SK-N-SH (cell line): ENCODE measurements around the gene MLST8. TPM values are rescaled to one million over a fixed set of nuclear protein-coding genes. Genes with fewer than 3 reads are reported as not detected.

Experiments used
- CTCF ChIA-PET: fragments of 300-600, 350-600 bp; formaldehyde crosslinking; extraction: SDS; loops from one replicate; lab custom pipeline; 2021; lab: Yijun Ruan, JAX
- POLR2A ChIA-PET: fragments of 350-600 bp; sonication (Branson Sonifier 250); formaldehyde crosslinking; extraction: SDS; loops from one replicate; lab custom pipeline; 2020; ENCODE audit warnings: antibody characterized with exemption, inconsistent platforms; lab: Yijun Ruan, JAX
- DNase-seq: peaks from one replicate; pipeline ENCODE4 v3.0.0; 2012
- H2AFZ ChIP-seq: fragments of 200-600 bp; sonication (generic); 2 replicates; pipeline ENCODE4 v1.8.1; 2016; ENCODE audit warnings: antibody characterized with exemption, mild to moderate bottlenecking, low read depth
- H3F3A ChIP-seq: fragments of 200-600 bp; sonication (generic); replicated peaks from 2 replicates; pipeline ENCODE3; 2016; ENCODE audit warnings: antibody characterized with exemption, mild to moderate bottlenecking; ENCODE audit not compliant: insufficient read depth
- H3K27ac ChIP-seq, 2 experiments: fragments of 200-500 bp in 1 of 2; fragments of 200-600 bp in 1 of 2; sonication (Bioruptor generic) in 1 of 2; sonication (generic), shearing (Covaris generic) in 1 of 2; 2 replicates each; pipeline versions ENCODE4 v1.5.1 to v1.6.1; 2014 to 2016; ENCODE audit warnings: low read depth in 2 of 2, inconsistent platforms in 1 of 2, low read length in 1 of 2, mild to moderate bottlenecking in 1 of 2, mixed read lengths in 1 of 2
- H3K27me3 ChIP-seq: fragments of 200-600 bp; sonication (generic), shearing (Covaris generic); 2 replicates; pipeline ENCODE4 v1.6.1; 2016; ENCODE audit warnings: mixed run types; ENCODE audit not compliant: insufficient read depth
- H3K36me3 ChIP-seq, 2 experiments: fragments of 200-500 bp in 1 of 2; fragments of 200-600 bp in 1 of 2; sonication (Bioruptor generic) in 1 of 2; sonication (generic) in 1 of 2; replicated peaks in 1 of 2; 2 replicates each; pipeline versions ENCODE3 to v1.5.1; 2014 to 2016; ENCODE audit warnings: low read length in 1 of 2, mild to moderate bottlenecking in 1 of 2; ENCODE audit not compliant: insufficient read depth in 2 of 2, control insufficient read depth in 1 of 2
- H3K4me1 ChIP-seq, 2 experiments: fragments of 200-500 bp in 1 of 2; fragments of 200-600 bp in 1 of 2; sonication (Bioruptor generic) in 1 of 2; sonication (generic), shearing (Covaris generic) in 1 of 2; 2 replicates each; pipeline versions ENCODE4 v1.5.1 to v1.6.1; 2014 to 2016; ENCODE audit warnings: low read depth in 1 of 2, low read length in 1 of 2, mixed run types in 1 of 2; ENCODE audit not compliant: insufficient read depth in 2 of 2, control insufficient read depth in 1 of 2
- H3K4me2 ChIP-seq: fragments of 200-600 bp; sonication (generic), shearing (Covaris generic); 2 replicates; pipeline ENCODE4 v1.6.1; 2017; ENCODE audit warnings: mixed run types
- H3K4me3 ChIP-seq, 2 experiments: fragments of 200-500 bp in 1 of 2; fragments of 200-600 bp in 1 of 2; sonication (Bioruptor generic) in 1 of 2; sonication (generic), shearing (Covaris generic) in 1 of 2; 2 replicates each; pipeline versions ENCODE4 v1.5.1 to v1.8.1; 2014 to 2016; ENCODE audit warnings: low read depth in 2 of 2, inconsistent platforms in 1 of 2, low read length in 1 of 2, mild to moderate bottlenecking in 1 of 2, mixed read lengths in 1 of 2, moderate library complexity in 1 of 2
- H3K79me2 ChIP-seq: fragments of 200-600 bp; sonication (generic); 2 replicates; pipeline ENCODE4 v1.8.1; 2017; ENCODE audit warnings: mild to moderate bottlenecking; ENCODE audit not compliant: insufficient read depth
- H3K9ac ChIP-seq: fragments of 200-600 bp; sonication (generic); 2 replicates; pipeline ENCODE4 v1.6.1; 2017; ENCODE audit warnings: mixed run types
- H3K9me2 ChIP-seq: fragments of 200-600 bp; sonication (generic); 2 replicates; pipeline ENCODE4 v1.6.1; 2017; ENCODE audit warnings: mixed run types
- H3K9me3 ChIP-seq: fragments of 200-600 bp; sonication (generic); 2 replicates; pipeline ENCODE4 v1.6.1; 2017; ENCODE audit warnings: mixed run types, mild to moderate bottlenecking, moderate library complexity
- H4K20me1 ChIP-seq: fragments of 200-600 bp; sonication (generic); 2 replicates; pipeline ENCODE4 v1.6.1; 2017; ENCODE audit warnings: mild to moderate bottlenecking, mixed run types; ENCODE audit not compliant: insufficient read depth
- CHD2 ChIP-seq: fragments of 150-350 bp; IDR thresholded peaks from 2 replicates; pipeline ENCODE4 v1.6.1; 2018; ENCODE audit warnings: low read length; ENCODE audit not compliant: partially characterized antibody
- ELF1 ChIP-seq: IDR thresholded peaks from 2 replicates; pipeline ENCODE4 v1.4.0; 2012
- FOSL2 ChIP-seq: IDR thresholded peaks from 2 replicates; pipeline ENCODE4 v1.4.0; 2012; ENCODE audit warnings: low read depth, mild to moderate bottlenecking, moderate library complexity, borderline replicate concordance
- FOXJ3 ChIP-seq: sonication (generic); formaldehyde crosslinking; IDR thresholded peaks from 2 replicates; pipeline ENCODE4 v1.5.1; 2020; ENCODE audit warnings: mild to moderate bottlenecking, missing genetic modification reagents
- FOXM1 ChIP-seq: IDR thresholded peaks from 2 replicates; pipeline ENCODE4 v1.4.0; 2012; ENCODE audit warnings: low read depth, mild to moderate bottlenecking
- GABPA ChIP-seq: IDR thresholded peaks from 2 replicates; pipeline ENCODE4 v1.4.0; 2012; ENCODE audit warnings: low read depth, mild to moderate bottlenecking
- GATA2 ChIP-seq: sonication (generic); formaldehyde crosslinking; IDR thresholded peaks from 2 replicates; pipeline ENCODE4 v1.5.0; 2020; ENCODE audit warnings: mild to moderate bottlenecking, missing genetic modification reagents
- JUND ChIP-seq: IDR thresholded peaks from 2 replicates; pipeline ENCODE4 v1.4.0; 2012
- MAX ChIP-seq: IDR thresholded peaks from 2 replicates; pipeline ENCODE4 v1.4.0; 2012; ENCODE audit warnings: low read depth
- MXI1 ChIP-seq: IDR thresholded peaks from 2 replicates; pipeline ENCODE4 v1.6.1; 2012; ENCODE audit warnings: mild to moderate bottlenecking, low read depth, low read length, improper control_type of control experiment
- NFIC ChIP-seq: IDR thresholded peaks from 2 replicates; pipeline ENCODE4 v1.4.0; 2012; ENCODE audit warnings: borderline replicate concordance
- RAD21 ChIP-seq: IDR thresholded peaks from 2 replicates; pipeline ENCODE4 v1.6.1; 2012; ENCODE audit warnings: mild to moderate bottlenecking, low read length
- RCOR1 ChIP-seq: fragments of 150-350 bp; IDR thresholded peaks from 2 replicates; pipeline ENCODE4 v1.6.1; 2017; ENCODE audit warnings: antibody characterized with exemption, low read length
- RFX5 ChIP-seq: IDR thresholded peaks from 2 replicates; pipeline ENCODE4 v1.6.1; 2012; ENCODE audit warnings: mild to moderate bottlenecking, improper control_type of control experiment, low read length
- RXRA ChIP-seq: IDR thresholded peaks from 2 replicates; pipeline ENCODE4 v1.4.0; 2012; ENCODE audit warnings: low read depth, mild to moderate bottlenecking, borderline replicate concordance
- SMC3 ChIP-seq: IDR thresholded peaks from 2 replicates; pipeline ENCODE4 v1.6.1; 2012; ENCODE audit warnings: low read depth, low read length, improper control_type of control experiment
- TAF1 ChIP-seq: IDR thresholded peaks from 2 replicates; pipeline ENCODE4 v1.6.1; 2012; ENCODE audit warnings: low read depth, mild to moderate bottlenecking, low read length, moderate library complexity, borderline replicate concordance
- TCF12 ChIP-seq: IDR thresholded peaks from 2 replicates; pipeline ENCODE4 v1.4.0; 2012
- USF2 ChIP-seq: fragments of 150-350 bp; IDR thresholded peaks from 2 replicates; pipeline ENCODE4 v1.6.1; 2017; ENCODE audit warnings: antibody characterized with exemption, low read length, low read depth, borderline replicate concordance
- WGBS: methylation state at CpG from one replicate; pipeline ENCODE4 v1.1.6; 2017; ENCODE audit warnings: low lambda C conversion rate; 5-methylcytosine and 5-hydroxymethylcytosine counted together
- polyA plus RNA-seq, 3 experiments: library from polyadenylated mRNA; depleted of rRNA; stranded (reverse); fragments of >200 nt; gene quantifications; 2 replicates each; pipeline ENCODE4 v1.2.3, GENCODE V29; 2012
- TF ChIP-seq, protein P1 (sequence below): IDR thresholded peaks from 2 replicates; pipeline ENCODE4 v1.4.0; 2012; ENCODE audit warnings: low read depth, borderline replicate concordance

The MLST8 gene
- polyA plus RNA-seq, 1 of the 3 experiments (the other 2 are of a cell fraction), result 85.4 TPM

DNA sequence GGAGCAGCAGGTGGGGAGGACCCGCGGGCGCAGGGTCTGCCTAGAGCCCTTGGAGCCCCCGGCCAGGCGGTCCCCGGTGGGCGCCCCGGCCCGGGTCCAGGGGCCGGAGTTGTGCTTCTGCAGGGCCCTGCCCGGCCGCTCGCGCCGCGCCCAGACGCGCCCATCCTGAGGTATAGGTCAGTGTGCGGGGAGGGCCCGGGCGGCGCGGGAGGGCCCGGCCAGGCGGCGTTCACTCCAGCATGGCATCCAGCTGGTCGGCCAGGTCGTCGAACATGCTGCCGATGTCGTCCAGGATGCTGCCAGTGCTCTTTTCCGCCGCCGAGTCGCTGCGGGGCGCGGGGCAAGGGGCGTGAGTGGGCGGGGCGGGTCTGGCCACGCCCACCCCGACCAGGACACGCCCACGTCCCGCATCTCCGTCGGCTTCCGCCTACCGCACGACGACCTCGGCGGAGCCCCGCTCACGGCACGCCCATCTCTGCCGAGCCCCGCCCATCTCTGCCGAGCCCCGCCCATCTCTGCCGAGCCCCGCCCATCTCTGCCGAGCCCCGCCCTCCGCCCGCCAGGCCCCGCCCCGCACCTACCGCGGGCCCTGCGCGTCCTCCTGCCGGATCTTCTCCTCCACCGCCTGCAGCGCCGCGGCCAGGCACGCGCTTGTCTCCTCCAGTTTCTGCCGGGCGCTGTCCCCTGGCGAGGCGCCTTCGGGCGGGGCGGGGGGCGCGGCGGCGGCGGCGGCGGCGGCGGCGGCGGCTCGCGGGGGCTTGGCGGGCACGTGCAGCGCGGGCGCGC, 26.7 kb upstream of the MLST8 start:
- Histone ChIP-seq H3F3A (no peaks in the 10 kb centered on the region), H3K4me2 (no peak overlapping the region), H3K9ac (no peak overlapping the region), H3K4me3 (no peak overlapping the region), H3K9me2 (no peaks in the 10 kb centered on the region), H3K79me2 (no peaks in the 10 kb centered on the region), H3K27ac (no peak overlapping the region), H3K9me3 (no peaks in the 10 kb centered on the region), H3K4me1 (no peaks in the 10 kb centered on the region), H4K20me1 (no peaks in the 10 kb centered on the region), H3K36me3 (peaks cover 0 to 44% of the 10 kb centered on the region in 2 experiments), H2AFZ (no peak overlapping the region), H3K27me3 (no peaks in the 10 kb centered on the region)
- TF ChIP-seq RXRA (no peak), NFIC (no peak), MAX (no peak), RAD21 (no peak), CHD2 (no peak), GABPA (no peak), JUND (no peak), ELF1 (no peak), FOSL2 (no peak), TCF12 (no peak), FOXJ3 (CRISPR knock-in tag) (no peak), MXI1 (no peak), TAF1 (no peak), RCOR1 (no peak), GATA2 (CRISPR knock-in tag) (no peak), RFX5 (no peak), USF2 (no peak), FOXM1 (no peak), SMC3 (no peak)
- TF ChIP-seq, protein P1, sequence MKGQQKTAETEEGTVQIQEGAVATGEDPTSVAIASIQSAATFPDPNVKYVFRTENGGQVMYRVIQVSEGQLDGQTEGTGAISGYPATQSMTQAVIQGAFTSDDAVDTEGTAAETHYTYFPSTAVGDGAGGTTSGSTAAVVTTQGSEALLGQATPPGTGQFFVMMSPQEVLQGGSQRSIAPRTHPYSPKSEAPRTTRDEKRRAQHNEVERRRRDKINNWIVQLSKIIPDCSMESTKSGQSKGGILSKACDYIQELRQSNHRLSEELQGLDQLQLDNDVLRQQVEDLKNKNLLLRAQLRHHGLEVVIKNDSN, result no peak
- CTCF ChIA-PET, result interaction anchor here (1.0 kb wide), 1 partner anchor 25 kb away, joined by 3 read pairs; no protein-coding TSS in a partner anchor
- DNase-seq, result peak; percentile 73
- WGBS, result 90% methylated on average over 106 of the region's 106 CpGs
- POLR2A ChIA-PET, result no interaction called here
